CD4-positive, alpha-beta T cell (primary cell): Measurements from ENCODE around the gene EGFR. TPM values are rescaled to one million over a fixed set of nuclear protein-coding genes. Genes with fewer than 3 reads are reported as not detected.

Source experiments
- ATAC-seq: fragments of 200-7000 bp; cut with Tn5 transposase; one replicate; pipeline ENCODE4 v1.10.0; 2022; ENCODE audit warnings: mild to moderate bottlenecking; ENCODE audit not compliant: poor library complexity
- CTCF ChIA-PET: fragments of 350-600 bp; sonication (Branson Sonifier 250); formaldehyde crosslinking; loops from one replicate; lab custom pipeline; 2021; ENCODE audit warnings: antibody characterized with exemption, inconsistent platforms; lab: Charles Lee
- POLR2A ChIA-PET: fragments of 350-600 bp; sonication (Branson Sonifier 250); formaldehyde crosslinking; loops from one replicate; lab custom pipeline; 2021; ENCODE audit warnings: antibody characterized with exemption, inconsistent platforms; lab: Charles Lee
- DNase-seq, 14 experiments: peaks; one replicate each; pipeline ENCODE4 v3.0.0-alpha.2; 2013 to 2020; ENCODE audit warnings: mixed read lengths in 2 of 14
- H3K27ac ChIP-seq, 2 donors: one replicate each; pipeline versions ENCODE4 v1.5.1 to v1.7.0; 2013; ENCODE audit warnings: low read length in 2 of 2, low read depth in 1 of 2, mild to moderate bottlenecking in 1 of 2
- H3K27me3 ChIP-seq, 2 experiments: 1 replicate in 1 of 2; 2 replicates in 1 of 2; pipeline versions ENCODE4 v1.6.1 to v1.7.0; 2013; ENCODE audit warnings: low read length in 2 of 2, control low read depth in 1 of 2, mild to moderate bottlenecking in 1 of 2, moderate library complexity in 1 of 2; ENCODE audit not compliant: insufficient read depth in 2 of 2, control insufficient read depth in 1 of 2
- H3K36me3 ChIP-seq: one replicate; pipeline ENCODE4 v1.6.1; 2013; ENCODE audit warnings: low read length, control low read depth; ENCODE audit not compliant: insufficient read depth
- H3K4me1 ChIP-seq: one replicate; pipeline ENCODE4 v1.6.1; 2013; ENCODE audit warnings: low read length, control low read depth; ENCODE audit not compliant: insufficient read depth
- H3K4me3 ChIP-seq: one replicate; pipeline ENCODE4 v1.5.1; 2013; ENCODE audit warnings: mild to moderate bottlenecking, low read length, moderate library complexity
- H3K9me3 ChIP-seq, 2 experiments: 1 replicate in 1 of 2; 2 replicates in 1 of 2; pipeline versions ENCODE4 v1.6.1 to v1.7.0; 2013; ENCODE audit warnings: low read length in 2 of 2, mild to moderate bottlenecking in 2 of 2, control low read depth in 1 of 2, moderate library complexity in 1 of 2; ENCODE audit not compliant: control insufficient read depth in 1 of 2, insufficient read depth in 1 of 2
- H3K27ac Mint-ChIP-seq: one replicate; pipeline ENCODE4 v1.8.0; 2020; ENCODE audit warnings: mixed read lengths
- H3K27me3 Mint-ChIP-seq: one replicate; pipeline ENCODE4 v1.8.0; 2021; ENCODE audit warnings: mixed read lengths
- H3K36me3 Mint-ChIP-seq: one replicate; pipeline ENCODE4 v1.8.0; 2021; ENCODE audit warnings: low read depth, mixed read lengths
- H3K4me1 Mint-ChIP-seq: one replicate; pipeline ENCODE4 v1.8.0; 2021; ENCODE audit warnings: low read depth, mixed read lengths
- H3K4me3 Mint-ChIP-seq: one replicate; pipeline ENCODE4 v1.8.0; 2020; ENCODE audit warnings: mild to moderate bottlenecking, mixed read lengths
- H3K9me3 Mint-ChIP-seq: one replicate; pipeline ENCODE4 v1.8.0; 2020; ENCODE audit warnings: mixed read lengths
- intact Hi-C, 2 experiments: fragments of 100-400 bp; cut with DNase I in 1 of 2; cut with micrococcal nuclease in 1 of 2; formaldehyde crosslinking; loops; one replicate each; pipeline versions ENCODE4 v1.15.1 to v1.9.0; 2023 to 2025; cut with DNase I, micrococcal nuclease
- total RNA-seq, 174 experiments: library from RNA in 2 of 174; stranded (reverse) in 2 of 174; gene quantifications; one replicate each; pipeline ENCODE4 v1.2.3 and lab custom pipeline; 2021 to 2026
- TF ChIP-seq, protein P1 (sequence below): fragments of 200-600 bp; IDR thresholded peaks from one replicate; pipeline ENCODE4 v1.8.0; 2022; ENCODE audit warnings: antibody characterized with exemption, mild to moderate bottlenecking

Gene EGFR
- total RNA-seq, 2 experiments from 2014 or later: not detected

DNA sequence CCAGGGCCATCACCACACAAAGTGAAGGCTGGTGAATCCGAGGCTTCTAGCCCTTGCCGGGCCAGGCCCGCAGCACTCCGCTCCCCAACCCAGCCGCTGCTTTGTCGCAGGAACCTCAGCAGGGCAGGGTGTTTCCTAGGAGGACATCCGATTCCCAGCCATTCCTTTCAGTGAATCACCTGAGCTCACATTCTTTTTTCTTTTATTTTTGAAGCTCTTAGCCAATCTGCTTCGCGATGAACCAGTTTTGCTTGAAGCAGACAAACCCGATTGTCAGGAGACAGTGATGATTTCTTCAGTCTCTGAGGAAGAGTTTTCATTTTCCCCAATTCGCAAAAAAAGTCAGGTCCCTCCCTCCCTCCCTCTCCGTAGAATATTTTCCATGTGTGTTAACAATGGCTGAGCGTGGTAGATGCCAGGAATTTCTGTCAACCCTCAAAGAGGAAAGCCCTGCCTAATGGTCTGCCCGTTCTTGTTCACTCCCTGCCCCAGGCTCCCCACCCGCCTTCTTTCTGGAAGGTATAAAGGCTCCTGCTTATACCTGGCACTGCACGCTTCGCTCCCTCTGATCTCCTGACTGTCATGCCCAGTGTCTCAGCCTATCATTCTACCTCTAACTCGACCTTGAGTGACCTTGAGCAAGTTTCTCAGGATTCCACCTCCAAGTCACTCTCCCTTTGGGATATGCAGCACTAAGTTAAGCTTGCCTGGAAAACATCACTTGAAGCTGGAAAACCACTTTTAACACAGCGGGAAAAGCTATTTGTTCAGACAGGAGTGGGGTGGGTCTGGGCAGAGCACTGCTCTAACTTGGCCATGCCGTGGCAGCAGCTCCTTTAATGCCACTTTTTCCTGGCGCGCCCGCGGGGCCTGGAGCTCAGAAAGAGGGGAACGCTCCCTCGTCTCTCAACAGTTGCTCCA is 35.1 kb downstream of the EGFR start:
- Mint-ChIP-seq H3K9me3 (no peaks in the 10 kb centered on the region), H3K4me3 (no peak overlapping the region), H3K4me1 (no peaks in the 10 kb centered on the region), H3K36me3 (no peaks in the 10 kb centered on the region), H3K27me3 (no peaks in the 10 kb centered on the region), H3K27ac (no peak overlapping the region)
- H3K9me3 ChIP-seq: no peaks in the 10 kb centered on the region
- intact Hi-C loops: no loop called here
- H3K27ac ChIP-seq: no peak overlapping the region
- H3K36me3 ChIP-seq: no peaks in the 10 kb centered on the region
- H3K4me1 ChIP-seq: no peaks in the 10 kb centered on the region
- no peaks in the 10 kb centered on the region for H3K27me3 ChIP-seq
- POLR2A ChIA-PET: no interaction called here
- TF ChIP-seq, protein P1, sequence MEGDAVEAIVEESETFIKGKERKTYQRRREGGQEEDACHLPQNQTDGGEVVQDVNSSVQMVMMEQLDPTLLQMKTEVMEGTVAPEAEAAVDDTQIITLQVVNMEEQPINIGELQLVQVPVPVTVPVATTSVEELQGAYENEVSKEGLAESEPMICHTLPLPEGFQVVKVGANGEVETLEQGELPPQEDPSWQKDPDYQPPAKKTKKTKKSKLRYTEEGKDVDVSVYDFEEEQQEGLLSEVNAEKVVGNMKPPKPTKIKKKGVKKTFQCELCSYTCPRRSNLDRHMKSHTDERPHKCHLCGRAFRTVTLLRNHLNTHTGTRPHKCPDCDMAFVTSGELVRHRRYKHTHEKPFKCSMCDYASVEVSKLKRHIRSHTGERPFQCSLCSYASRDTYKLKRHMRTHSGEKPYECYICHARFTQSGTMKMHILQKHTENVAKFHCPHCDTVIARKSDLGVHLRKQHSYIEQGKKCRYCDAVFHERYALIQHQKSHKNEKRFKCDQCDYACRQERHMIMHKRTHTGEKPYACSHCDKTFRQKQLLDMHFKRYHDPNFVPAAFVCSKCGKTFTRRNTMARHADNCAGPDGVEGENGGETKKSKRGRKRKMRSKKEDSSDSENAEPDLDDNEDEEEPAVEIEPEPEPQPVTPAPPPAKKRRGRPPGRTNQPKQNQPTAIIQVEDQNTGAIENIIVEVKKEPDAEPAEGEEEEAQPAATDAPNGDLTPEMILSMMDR: no peak
- ATAC-seq (no peak), DNase-seq (no peak)
- CTCF ChIA-PET: no interaction called here
- H3K4me3 ChIP-seq: no peak overlapping the region

DNA sequence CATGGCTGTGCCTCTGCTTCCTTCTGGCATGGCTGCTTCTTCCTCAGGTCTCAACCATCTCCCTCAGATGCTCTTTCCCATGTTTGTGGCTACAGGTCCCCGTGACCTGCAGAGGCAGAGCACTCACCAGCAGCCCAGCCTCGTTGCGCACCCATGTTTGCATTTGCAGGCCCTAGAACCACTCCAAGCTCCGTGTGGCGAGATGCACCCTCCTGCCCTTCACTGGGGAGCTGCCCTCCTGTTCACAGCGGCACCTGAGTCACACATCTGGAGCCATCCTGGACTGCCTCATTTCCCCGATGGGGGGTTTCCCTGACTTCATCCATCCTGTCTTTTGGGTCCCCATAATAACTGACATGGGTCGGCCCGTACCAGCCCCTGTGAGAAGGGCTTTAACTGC is 35.9 kb downstream of the EGFR start:
- Histone ChIP-seq H3K9me3 (no peaks in the 10 kb centered on the region), H3K4me1 (no peaks in the 10 kb centered on the region), H3K27ac (no peak overlapping the region), H3K36me3 (no peaks in the 10 kb centered on the region), H3K27me3 (no peaks in the 10 kb centered on the region), H3K4me3 (no peak overlapping the region)
- ChIA-PET POLR2A (no interaction called here), CTCF (no interaction called here)
- Mint-ChIP-seq H3K27me3 (no peaks in the 10 kb centered on the region), H3K4me3 (no peak overlapping the region), H3K36me3 (no peaks in the 10 kb centered on the region), H3K9me3 (no peaks in the 10 kb centered on the region), H3K4me1 (no peaks in the 10 kb centered on the region), H3K27ac (no peak overlapping the region)
- no peak for ATAC-seq
- DNase-seq: no peak
- TF ChIP-seq, protein P1: no peak
- intact Hi-C loops: no loop called here

DNA sequence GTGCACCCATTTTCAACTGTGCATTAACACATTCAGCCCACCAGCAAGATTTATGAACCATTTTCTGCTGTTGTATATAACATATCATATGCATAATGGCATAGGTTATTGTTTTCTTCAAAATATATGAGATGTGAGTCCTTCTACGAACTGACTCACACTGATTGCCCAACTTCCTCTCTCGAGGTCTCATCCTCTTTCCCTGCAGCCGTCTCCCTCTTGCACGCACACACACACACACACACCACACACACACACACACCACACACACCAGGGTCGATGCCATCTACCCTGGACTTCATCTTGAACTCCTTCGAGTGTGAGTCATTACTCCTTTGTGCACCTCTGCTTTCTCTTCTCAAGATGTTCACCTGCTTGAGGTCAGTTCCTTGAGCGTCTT is 36.7 kb downstream of the EGFR start:
- intact Hi-C loops: no loop called here
- no peaks in the 10 kb centered on the region for H3K9me3 ChIP-seq
- H3K27ac Mint-ChIP-seq: no peak overlapping the region

More for the DNA sequence above, 36.7 kb downstream of the EGFR start:
- Mint-ChIP-seq H3K4me1 (no peaks in the 10 kb centered on the region), H3K9me3 (no peaks in the 10 kb centered on the region), H3K27me3 (no peaks in the 10 kb centered on the region), H3K36me3 (no peaks in the 10 kb centered on the region), H3K4me3 (no peak overlapping the region)
- no peak for ATAC-seq
- no peaks in the 10 kb centered on the region for H3K27me3 ChIP-seq
- H3K27ac ChIP-seq: no peak overlapping the region
- H3K4me1 ChIP-seq: no peaks in the 10 kb centered on the region
- H3K36me3 ChIP-seq: no peaks in the 10 kb centered on the region
- TF ChIP-seq, protein P1: no peak
- CTCF ChIA-PET: no interaction called here
- no peak for DNase-seq
- POLR2A ChIA-PET: no interaction called here
- H3K4me3 ChIP-seq: no peak overlapping the region
